ENCODE data around the gene IQSEC2.

The IQSEC2 gene

DNA sequence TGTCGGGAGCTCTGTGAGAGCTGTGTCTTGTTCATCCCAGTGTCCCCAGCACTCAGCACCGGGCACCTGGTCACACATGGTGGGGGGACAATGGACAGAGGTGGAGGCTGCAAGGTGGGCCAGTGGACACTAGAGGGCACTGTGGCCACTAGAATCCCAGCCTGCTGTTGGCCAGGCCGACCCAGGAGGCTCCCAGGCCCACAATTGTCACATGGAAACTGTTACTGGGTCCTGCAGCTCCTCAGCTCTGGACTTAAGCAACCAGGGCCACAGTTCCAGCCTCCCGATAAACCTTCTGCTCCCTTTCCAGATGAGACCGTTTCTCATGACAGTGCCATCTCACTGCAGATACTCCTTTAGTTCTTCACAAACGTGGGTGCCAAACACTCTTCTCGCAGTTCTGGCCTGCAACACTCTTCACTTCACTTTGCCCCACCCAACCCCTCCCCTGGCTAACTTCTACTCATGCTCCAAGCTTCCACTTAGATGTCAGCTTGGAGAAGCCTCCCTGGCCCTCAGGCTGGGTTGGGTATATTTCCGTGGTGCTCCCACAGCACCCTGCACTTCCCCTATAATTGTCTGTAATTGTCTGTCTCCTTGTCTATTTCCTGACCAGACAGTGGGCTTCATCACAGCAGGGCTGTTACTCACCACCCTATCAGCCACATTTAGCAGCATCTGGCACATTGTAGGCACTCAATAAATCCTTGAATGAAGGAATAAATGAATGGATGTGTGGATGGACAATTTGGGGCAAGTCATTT lies 3.5 kb upstream of the IQSEC2 start:
- no peaks in the 10 kb centered on the region for H4K20me1 ChIP-seq (ENCODE audit: insufficient read depth, low read length)
- no peak for TF ChIP-seq EZH2phosphoT487 (IDR thresholded peaks at IDR 0.05; ENCODE audit: low read length)
- TF ChIP-seq, protein P1, sequence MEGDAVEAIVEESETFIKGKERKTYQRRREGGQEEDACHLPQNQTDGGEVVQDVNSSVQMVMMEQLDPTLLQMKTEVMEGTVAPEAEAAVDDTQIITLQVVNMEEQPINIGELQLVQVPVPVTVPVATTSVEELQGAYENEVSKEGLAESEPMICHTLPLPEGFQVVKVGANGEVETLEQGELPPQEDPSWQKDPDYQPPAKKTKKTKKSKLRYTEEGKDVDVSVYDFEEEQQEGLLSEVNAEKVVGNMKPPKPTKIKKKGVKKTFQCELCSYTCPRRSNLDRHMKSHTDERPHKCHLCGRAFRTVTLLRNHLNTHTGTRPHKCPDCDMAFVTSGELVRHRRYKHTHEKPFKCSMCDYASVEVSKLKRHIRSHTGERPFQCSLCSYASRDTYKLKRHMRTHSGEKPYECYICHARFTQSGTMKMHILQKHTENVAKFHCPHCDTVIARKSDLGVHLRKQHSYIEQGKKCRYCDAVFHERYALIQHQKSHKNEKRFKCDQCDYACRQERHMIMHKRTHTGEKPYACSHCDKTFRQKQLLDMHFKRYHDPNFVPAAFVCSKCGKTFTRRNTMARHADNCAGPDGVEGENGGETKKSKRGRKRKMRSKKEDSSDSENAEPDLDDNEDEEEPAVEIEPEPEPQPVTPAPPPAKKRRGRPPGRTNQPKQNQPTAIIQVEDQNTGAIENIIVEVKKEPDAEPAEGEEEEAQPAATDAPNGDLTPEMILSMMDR (IDR thresholded peaks at IDR 0.05; ENCODE audit: low read length): peak; percentile 74
- H2AFZ ChIP-seq (ENCODE audit: low read length): no peak overlapping the region
- H3K9me2 ChIP-seq (replicated peaks; ENCODE audit: insufficient read depth, low read length): no peaks in the 10 kb centered on the region
- H3K4me3 ChIP-seq (ENCODE audit: low read length): no peak overlapping the region
- no peaks in the 10 kb centered on the region for H3K36me3 ChIP-seq (replicated peaks; ENCODE audit: insufficient read depth, low read length)
- H3K4me2 ChIP-seq (ENCODE audit: low read depth, low read length): no peak overlapping the region
- H3K9me3 ChIP-seq (replicated peaks; ENCODE audit: insufficient read depth, low read length): no peaks in the 10 kb centered on the region
- DNase-seq: peak; percentile 38
- H3K4me1 ChIP-seq (ENCODE audit: low read length): no peaks in the 10 kb centered on the region
- no peaks in the 10 kb centered on the region for H3K79me2 ChIP-seq (ENCODE audit: low read length)
- no peak overlapping the region for H3K9ac ChIP-seq (ENCODE audit: low read length)
- H3K27ac ChIP-seq (ENCODE audit: low read length): no peak overlapping the region
- H3F3A ChIP-seq (ENCODE audit: insufficient read depth, low read length): no peaks in the 10 kb centered on the region
- no peaks in the 10 kb centered on the region for H3K27me3 ChIP-seq (replicated peaks; ENCODE audit: insufficient read depth, low read length)

DNA sequence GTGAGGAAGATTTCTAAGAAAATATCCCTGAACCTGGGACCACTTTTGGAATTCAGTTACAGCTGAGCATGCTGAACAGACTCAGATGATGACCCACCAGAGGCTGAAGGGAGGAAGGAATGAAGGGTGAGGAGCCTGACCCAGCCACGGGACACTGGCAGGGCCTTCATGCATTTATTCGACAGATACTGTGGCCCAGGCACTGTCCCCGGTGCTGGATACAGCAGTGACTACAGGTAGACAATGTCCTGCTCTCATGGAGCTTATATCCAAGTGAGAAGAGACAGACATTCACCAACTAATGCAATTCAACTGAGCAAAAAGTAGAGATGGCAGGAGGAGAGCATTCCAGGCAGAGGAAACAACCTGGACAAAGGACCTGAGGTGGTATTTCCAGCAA lies 2.2 kb upstream of the IQSEC2 start:
- DNase-seq: no peak
- TF ChIP-seq, protein P1 (IDR thresholded peaks at IDR 0.05; ENCODE audit: low read length): no peak
- TF ChIP-seq EZH2 (optimal IDR thresholded peaks at IDR 0.05; ENCODE audit: low read depth, low read length) (no peak), EZH2phosphoT487 (IDR thresholded peaks at IDR 0.05; ENCODE audit: low read length) (no peak)
- Histone ChIP-seq H3K27ac (ENCODE audit: low read length) (no peak overlapping the region), H3K36me3 (replicated peaks; ENCODE audit: insufficient read depth, low read length) (no peaks in the 10 kb centered on the region), H2AFZ (ENCODE audit: low read length) (no peak overlapping the region), H3K27me3 (replicated peaks; ENCODE audit: insufficient read depth, low read length) (no peaks in the 10 kb centered on the region), H4K20me1 (ENCODE audit: insufficient read depth, low read length) (no peaks in the 10 kb centered on the region), H3K4me1 (ENCODE audit: low read length) (no peaks in the 10 kb centered on the region), H3K4me2 (ENCODE audit: low read depth, low read length) (no peak overlapping the region), H3F3A (ENCODE audit: insufficient read depth, low read length) (no peaks in the 10 kb centered on the region), H3K4me3 (ENCODE audit: low read length) (no peak overlapping the region), H3K9ac (ENCODE audit: low read length) (no peak overlapping the region), H3K9me3 (replicated peaks; ENCODE audit: insufficient read depth, low read length) (no peaks in the 10 kb centered on the region), H3K79me2 (ENCODE audit: low read length) (no peaks in the 10 kb centered on the region), H3K9me2 (replicated peaks; ENCODE audit: insufficient read depth, low read length) (no peaks in the 10 kb centered on the region)

DNA sequence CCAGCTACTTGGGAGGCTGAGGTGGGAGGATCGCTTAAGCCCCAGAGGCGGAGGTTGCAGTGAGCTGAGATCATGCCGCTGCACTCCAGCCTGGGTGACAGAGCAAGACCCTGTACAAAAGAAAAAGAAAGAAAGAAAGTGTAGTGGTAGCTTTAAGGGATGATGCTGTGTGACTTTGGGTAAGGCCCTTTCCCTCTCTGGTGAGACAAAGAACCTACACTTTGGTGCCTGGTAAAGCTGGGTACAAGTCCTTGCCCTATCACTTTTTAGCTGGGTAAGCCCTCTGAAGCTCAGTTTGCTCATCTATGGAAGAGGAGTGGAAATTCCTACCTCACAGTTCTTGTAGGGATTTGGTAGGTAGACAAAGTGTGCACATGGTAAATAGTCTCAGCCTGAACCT lies 1.7 kb upstream of the IQSEC2 start:
- no peaks in the 10 kb centered on the region for H3F3A ChIP-seq (ENCODE audit: insufficient read depth, low read length)
- no peak for DNase-seq
- no peak overlapping the region for H3K4me3 ChIP-seq (ENCODE audit: low read length)
- H2AFZ ChIP-seq (ENCODE audit: low read length): no peak overlapping the region
- no peak overlapping the region for H3K4me2 ChIP-seq (ENCODE audit: low read depth, low read length)
- no peaks in the 10 kb centered on the region for H3K79me2 ChIP-seq (ENCODE audit: low read length)
- H3K4me1 ChIP-seq (ENCODE audit: low read length): no peaks in the 10 kb centered on the region
- no peaks in the 10 kb centered on the region for H3K9me2 ChIP-seq (replicated peaks; ENCODE audit: insufficient read depth, low read length)
- H4K20me1 ChIP-seq (ENCODE audit: insufficient read depth, low read length): no peaks in the 10 kb centered on the region
- no peaks in the 10 kb centered on the region for H3K27me3 ChIP-seq (replicated peaks; ENCODE audit: insufficient read depth, low read length)
- no peaks in the 10 kb centered on the region for H3K9me3 ChIP-seq (replicated peaks; ENCODE audit: insufficient read depth, low read length)
- no peak for TF ChIP-seq EZH2 (optimal IDR thresholded peaks at IDR 0.05; ENCODE audit: low read depth, low read length)
- no peak for TF ChIP-seq EZH2phosphoT487 (IDR thresholded peaks at IDR 0.05; ENCODE audit: low read length)
- TF ChIP-seq, protein P1 (IDR thresholded peaks at IDR 0.05; ENCODE audit: low read length): no peak
- no peak overlapping the region for H3K27ac ChIP-seq (ENCODE audit: low read length)
- no peaks in the 10 kb centered on the region for H3K36me3 ChIP-seq (replicated peaks; ENCODE audit: insufficient read depth, low read length)
- H3K9ac ChIP-seq (ENCODE audit: low read length): no peak overlapping the region

Measured in MM.1S (cell line).